Peyer's patch (tissue), 4 donors: ENCODE data around the gene LONP2. TPM values are rescaled to one million over a fixed set of nuclear protein-coding genes. Genes with fewer than 3 reads are reported as not detected.

Source experiments
- DNase-seq, 3 donors: peaks; one replicate each; pipeline ENCODE4 v3.0.0-alpha.2; 2017 to 2019
- H3K27ac ChIP-seq, 4 donors: fragments of 200-600 bp; sonication (generic); one replicate each; pipeline ENCODE4 v1.5.1; 2016 to 2019
- H3K27me3 ChIP-seq, 2 donors: fragments of 200-600 bp; sonication (generic); one replicate each; pipeline ENCODE4 v1.5.1; 2019
- H3K36me3 ChIP-seq, 3 donors: fragments of 200-600 bp; sonication (generic); one replicate each; pipeline ENCODE4 v1.5.1; 2016 to 2019
- H3K4me1 ChIP-seq, 4 donors: fragments of 200-600 bp; sonication (generic); one replicate each; pipeline ENCODE4 v1.5.1; 2016 to 2019
- H3K4me3 ChIP-seq, 4 donors: fragments of 200-600 bp; sonication (generic); 1 replicate in 3 of 4; 2 replicates in 1 of 4; pipeline ENCODE4 v1.5.1; 2016 to 2019; ENCODE audit warnings: mild to moderate bottlenecking in 1 of 4
- H3K9me3 ChIP-seq, 4 donors: fragments of 200-600 bp; sonication (generic); one replicate each; pipeline ENCODE4 v1.5.1; 2016 to 2019; ENCODE audit warnings: mild to moderate bottlenecking in 1 of 4
- CTCF ChIP-seq, 6 experiments: fragments of 450-650 bp in 4 of 6; fragments of 200-600 bp in 2 of 6; sonication (generic) in 1 of 6; IDR thresholded peaks; one replicate each; pipeline ENCODE4 v1.5.1; 2017 to 2019; ENCODE audit warnings: antibody characterized with exemption in 6 of 6, mild to moderate bottlenecking in 3 of 6, moderate library complexity in 1 of 6
- POLR2A ChIP-seq, 2 donors: fragments of 450-650 bp; IDR thresholded peaks; one replicate each; pipeline ENCODE4 v1.5.1; 2017; ENCODE audit warnings: antibody characterized with exemption in 2 of 2, mild to moderate bottlenecking in 2 of 2, moderate library complexity in 2 of 2
- total RNA-seq, 4 donors: library from RNA; depleted of rRNA; stranded (reverse); fragments of >200 nt; gene quantifications; one replicate each; pipeline ENCODE4 v1.1.0, GENCODE V29; 2016

LONP2 gene
- total RNA-seq, 4 donors from 2014 or later = 56.7 to 104 (median 70.7) TPM

- no peak for DNase-seq
- Histone ChIP-seq H3K27ac (no peak overlapping the region), H3K4me1 (no peaks in the 10 kb centered on the region), H3K4me3 (no peak overlapping the region), H3K27me3 (no peaks in the 10 kb centered on the region), H3K36me3 (peaks cover 0 to 52% (median 0%) of the 10 kb centered on the region in 3 donors), H3K9me3 (peaks cover 0 to 4% (median 0%) of the 10 kb centered on the region in 4 donors)
- no peak for TF ChIP-seq POLR2A (IDR thresholded peaks at IDR 0.05)
- no peak for TF ChIP-seq CTCF (IDR thresholded peaks at IDR 0.05)
Measured at GRCh38 chr16:48291754-48292153, 47.7 kb downstream of the LONP2 start.

GRCh38 chr16:48292452-48292851 is 48.4 kb downstream of the LONP2 start:
- Histone ChIP-seq H3K9me3 (no peaks in the 10 kb centered on the region), H3K27ac (no peak overlapping the region), H3K27me3 (no peaks in the 10 kb centered on the region), H3K4me3 (no peak overlapping the region), H3K36me3 (peaks cover 0 to 52% (median 0%) of the 10 kb centered on the region in 3 donors), H3K4me1 (no peaks in the 10 kb centered on the region)
- DNase-seq = no peak
- TF ChIP-seq CTCF (IDR thresholded peaks at IDR 0.05) (no peak), POLR2A (IDR thresholded peaks at IDR 0.05) (no peak)

- TF ChIP-seq POLR2A (IDR thresholded peaks at IDR 0.05) (no peak), CTCF (IDR thresholded peaks at IDR 0.05) (no peak)
- peaks cover 0 to 59% (median 0%) of the 10 kb centered on the region in 3 donors for H3K36me3 ChIP-seq
- H3K4me1 ChIP-seq = no peaks in the 10 kb centered on the region
- no peaks in the 10 kb centered on the region for H3K27me3 ChIP-seq
- no peak overlapping the region for H3K27ac ChIP-seq
- DNase-seq = no peak
- H3K4me3 ChIP-seq = no peak overlapping the region
- no peaks in the 10 kb centered on the region for H3K9me3 ChIP-seq
Measured at GRCh38 chr16:48294724-48295123, 50.6 kb downstream of the LONP2 start.

- Histone ChIP-seq H3K36me3 (peaks cover 0 to 61% (median 0%) of the 10 kb centered on the region in 3 donors), H3K27ac (no peak overlapping the region), H3K27me3 (no peaks in the 10 kb centered on the region), H3K4me3 (no peak overlapping the region), H3K4me1 (no peaks in the 10 kb centered on the region), H3K9me3 (no peaks in the 10 kb centered on the region)
- no peak for DNase-seq
- TF ChIP-seq POLR2A (IDR thresholded peaks at IDR 0.05) (no peak), CTCF (IDR thresholded peaks at IDR 0.05) (no peak)
Measured at GRCh38 chr16:48295488-48296281, 51.6 kb downstream of the LONP2 start.

- Histone ChIP-seq H3K4me1 (no peaks in the 10 kb centered on the region), H3K36me3 (peaks cover 0 to 67% (median 0%) of the 10 kb centered on the region in 3 donors), H3K27ac (no peak overlapping the region), H3K27me3 (no peaks in the 10 kb centered on the region), H3K4me3 (no peak overlapping the region), H3K9me3 (no peaks in the 10 kb centered on the region)
- DNase-seq = no peak
- TF ChIP-seq CTCF (IDR thresholded peaks at IDR 0.05) = no peak
- TF ChIP-seq POLR2A (IDR thresholded peaks at IDR 0.05) = no peak
Measured at GRCh38 chr16:48299471-48299870, 55.4 kb downstream of the LONP2 start.
